Stimulated activated CD8-positive, alpha-beta memory T cell treated with anti-CD3 and anti-CD28 coated beads, Interleukin-4, amount 100 ng/mL, for 1 hour (primary cell): Measurements from ENCODE around the gene NOLC1.
"Not testable (repeated sequence)": the region's sequence is repeated elsewhere in the genome, so short reads cannot be mapped to it uniquely, and the experiment has no call there.

Experiments used
- DNase-seq, 2 donors: peaks; one replicate each; pipeline ENCODE4 v3.0.0-alpha.2; 2020; ENCODE audit warnings: low read depth in 2 of 2, low spot score in 1 of 2

NOLC1 gene

GRCh38 chr10:102153093-102153620 is 968 bp downstream of the NOLC1 start:
- no peak for DNase-seq

GRCh38 chr10:102154466-102155116 is 2.4 kb downstream of the NOLC1 start:
- no peak for DNase-seq

GRCh38 chr10:102157224-102157623 is 5.0 kb downstream of the NOLC1 start:
- DNase-seq, result no peak

GRCh38 chr10:102159051-102159597 is 6.9 kb downstream of the NOLC1 start:
- DNase-seq, result no peak

- DNase-seq, result no peak
Observed at GRCh38 chr10:102159831-102160230, 7.6 kb downstream of the NOLC1 start.

- DNase-seq, result no peak
Observed at GRCh38 chr10:102163342-102163989, 11.3 kb downstream of the NOLC1 start.

- DNase-seq, result no peak
Observed at GRCh38 chr10:102167861-102168260, 15.7 kb downstream of the NOLC1 start.

GRCh38 chr10:102170602-102171001 is 18.4 kb downstream of the NOLC1 start:
- DNase-seq, result no peak

GRCh38 chr10:102172288-102172687 is 20.1 kb downstream of the NOLC1 start:
- no peak for DNase-seq

GRCh38 chr10:102175415-102175814 is 23.2 kb downstream of the NOLC1 start:
- DNase-seq, result no peak

- DNase-seq, result no peak
Observed at GRCh38 chr10:102184606-102185005, 32.4 kb downstream of the NOLC1 start.

- no peak for DNase-seq
Observed at GRCh38 chr10:102185272-102185671, 33.1 kb downstream of the NOLC1 start.

- no peak for DNase-seq
Observed at GRCh38 chr10:102185811-102186527, 33.8 kb downstream of the NOLC1 start.

- DNase-seq, result no peak
Observed at GRCh38 chr10:102188298-102188940, 36.2 kb downstream of the NOLC1 start.

- not testable (repeated sequence) for DNase-seq
Observed at GRCh38 chr10:102188941-102189898, 37.0 kb downstream of the NOLC1 start.

GRCh38 chr10:102191956-102192355 is 39.8 kb downstream of the NOLC1 start:
- DNase-seq, result no peak

- no peak for DNase-seq
Observed at GRCh38 chr10:102195296-102195870, 43.2 kb downstream of the NOLC1 start.

GRCh38 chr10:102196893-102197292 is 44.7 kb downstream of the NOLC1 start:
- DNase-seq, result no peak

GRCh38 chr10:102198027-102198426 is 45.8 kb downstream of the NOLC1 start:
- no peak for DNase-seq
